ENCODE results near the gene FLII.
"Not testable (repeated sequence)": the region's sequence is repeated elsewhere in the genome, so short reads cannot be mapped to it uniquely, and the experiment has no call there.

The FLII gene

GRCh38 chr17:18217412-18218015, 41.0 kb downstream of the FLII start:
- DNase-seq = peak; percentile 72 to 76

- DNase-seq = not testable (repeated sequence)
These were observed 41.6 kb downstream of the FLII start for GRCh38 chr17:18216906-18217305.

- DNase-seq = no peak
These were observed 44.8 kb downstream of the FLII start for GRCh38 chr17:18213666-18214270.

GRCh38 chr17:18208092-18208491, 50.4 kb downstream of the FLII start:
- no peak for DNase-seq

- DNase-seq = no peak
These were observed 51.6 kb downstream of the FLII start for GRCh38 chr17:18206962-18207361.

GRCh38 chr17:18205861-18206260, 52.7 kb downstream of the FLII start:
- no peak for DNase-seq

- no peak for DNase-seq
These were observed 55.2 kb downstream of the FLII start for GRCh38 chr17:18203308-18203707.

GRCh38 chr17:18201108-18201507, 57.4 kb downstream of the FLII start:
- DNase-seq = no peak

- DNase-seq = no peak
These were observed 60.0 kb downstream of the FLII start for GRCh38 chr17:18198530-18198929.

GRCh38 chr17:18197535-18198194, 60.9 kb downstream of the FLII start:
- no peak for DNase-seq

GRCh38 chr17:18195246-18195645, 63.3 kb downstream of the FLII start:
- no peak for DNase-seq

All from SHP77 (cell line).